Measurements from ENCODE around the gene STK32C. TPM values are rescaled to one million over a fixed set of nuclear protein-coding genes. Genes with fewer than 3 reads are reported as not detected.
"Not testable (repeated sequence)": the region's sequence is repeated elsewhere in the genome, so short reads cannot be mapped to it uniquely, and the experiment has no call there.

STK32C gene
- polyA plus RNA-seq, 4 donors = 11.2 to 17.3 (median 14.6) TPM

GRCh38 chr10:132303361-132304115 lies 4.2 kb downstream of the STK32C start:
- DNase-seq (ENCODE audit: low read depth in 4 of 4, low spot score in 2 of 4) = no peak

GRCh38 chr10:132302421-132303310 lies 5.1 kb downstream of the STK32C start:
- no peak for DNase-seq (ENCODE audit: low read depth in 4 of 4, low spot score in 2 of 4)

GRCh38 chr10:132301371-132302330 lies 6.1 kb downstream of the STK32C start:
- DNase-seq (ENCODE audit: low read depth in 4 of 4, low spot score in 2 of 4) = no peak

- no peak for DNase-seq (ENCODE audit: low read depth in 4 of 4, low spot score in 2 of 4)
Observed at GRCh38 chr10:132300582-132300981, 7.2 kb downstream of the STK32C start.

- DNase-seq (ENCODE audit: low read depth in 4 of 4, low spot score in 2 of 4) = no peak
Observed at GRCh38 chr10:132299371-132300336, 8.1 kb downstream of the STK32C start.

GRCh38 chr10:132298038-132298881 lies 9.5 kb downstream of the STK32C start:
- no peak for DNase-seq (ENCODE audit: low read depth in 4 of 4, low spot score in 2 of 4)

GRCh38 chr10:132297526-132297925 lies 10.2 kb downstream of the STK32C start:
- DNase-seq (ENCODE audit: low read depth in 4 of 4, low spot score in 2 of 4) = no peak

- no peak for DNase-seq (ENCODE audit: low read depth in 4 of 4, low spot score in 2 of 4)
Observed at GRCh38 chr10:132296666-132297443, 10.9 kb downstream of the STK32C start.

GRCh38 chr10:132295481-132295880 lies 12.3 kb downstream of the STK32C start:
- not testable (repeated sequence) for DNase-seq (ENCODE audit: low read depth in 4 of 4, low spot score in 2 of 4)

GRCh38 chr10:132294561-132295318 lies 13.0 kb downstream of the STK32C start:
- no peak for DNase-seq (ENCODE audit: low read depth in 4 of 4, low spot score in 2 of 4)

GRCh38 chr10:132293813-132294520 lies 13.8 kb downstream of the STK32C start:
- DNase-seq (ENCODE audit: low read depth in 4 of 4, low spot score in 2 of 4) = no peak

GRCh38 chr10:132293201-132293812 lies 14.4 kb downstream of the STK32C start:
- no peak for DNase-seq (ENCODE audit: low read depth in 4 of 4, low spot score in 2 of 4)

- DNase-seq (ENCODE audit: low read depth in 4 of 4, low spot score in 2 of 4) = no peak
Observed at GRCh38 chr10:132292287-132293200, 15.2 kb downstream of the STK32C start.

- no peak for DNase-seq (ENCODE audit: low read depth in 4 of 4, low spot score in 2 of 4)
Observed at GRCh38 chr10:132291826-132292225, 15.9 kb downstream of the STK32C start.

GRCh38 chr10:132290631-132291030 lies 17.1 kb downstream of the STK32C start:
- DNase-seq (ENCODE audit: low read depth in 4 of 4, low spot score in 2 of 4) = no peak
